HG03521 (cell line): Measurements from ENCODE around the gene ESR1.
"Not testable (repeated sequence)": the region's sequence is repeated elsewhere in the genome, so short reads cannot be mapped to it uniquely, and the experiment has no call there.

Experiments used
- ATAC-seq: cut with Tn5 transposase; IDR thresholded peaks from one replicate; pipeline ENCODE4 v1.9.1; 2021; ENCODE audit warnings: mild to moderate bottlenecking, moderate library complexity; ENCODE audit not compliant: unreplicated experiment

ESR1 gene

GRCh38 chr6:152123076-152123475, 315.6 kb downstream of the ESR1 start:
- no peak for ATAC-seq

GRCh38 chr6:152124429-152125074, 317.1 kb downstream of the ESR1 start:
- peak; percentile 66 for ATAC-seq

GRCh38 chr6:152127432-152128165, 320.1 kb downstream of the ESR1 start:
- ATAC-seq: no peak

- ATAC-seq: no peak
These were observed 322.2 kb downstream of the ESR1 start for GRCh38 chr6:152129691-152130151.

GRCh38 chr6:152130441-152130840, 323.0 kb downstream of the ESR1 start:
- ATAC-seq: no peak

- no peak for ATAC-seq
These were observed 328.4 kb downstream of the ESR1 start for GRCh38 chr6:152135755-152136448.

GRCh38 chr6:152136449-152136825, 329.0 kb downstream of the ESR1 start:
- ATAC-seq: no peak

GRCh38 chr6:152138344-152138743, 330.9 kb downstream of the ESR1 start:
- not testable (repeated sequence) for ATAC-seq

- no peak for ATAC-seq
These were observed 334.6 kb downstream of the ESR1 start for GRCh38 chr6:152142105-152142504.

- ATAC-seq: no peak
These were observed 335.9 kb downstream of the ESR1 start for GRCh38 chr6:152143359-152143758.

- ATAC-seq: no peak
These were observed 338.9 kb downstream of the ESR1 start for GRCh38 chr6:152146385-152146784.

- no peak for ATAC-seq
These were observed 339.8 kb downstream of the ESR1 start for GRCh38 chr6:152147269-152147668.

- ATAC-seq: no peak
These were observed 340.9 kb downstream of the ESR1 start for GRCh38 chr6:152148412-152148811.

GRCh38 chr6:152150196-152150595, 342.7 kb downstream of the ESR1 start:
- ATAC-seq: no peak

- no peak for ATAC-seq
These were observed 344.4 kb downstream of the ESR1 start for GRCh38 chr6:152151920-152152319.

GRCh38 chr6:152154559-152155356, 347.3 kb downstream of the ESR1 start:
- no peak for ATAC-seq

GRCh38 chr6:152155792-152156191, 348.3 kb downstream of the ESR1 start:
- ATAC-seq: no peak

GRCh38 chr6:152160346-152160745, 352.9 kb downstream of the ESR1 start:
- ATAC-seq: peak; percentile 85

- no peak for ATAC-seq
These were observed 354.0 kb downstream of the ESR1 start for GRCh38 chr6:152161501-152161900.

- no peak for ATAC-seq
These were observed 357.5 kb downstream of the ESR1 start for GRCh38 chr6:152164957-152165356.

- ATAC-seq: no peak
These were observed 359.0 kb downstream of the ESR1 start for GRCh38 chr6:152166497-152166896.
